GM23338 (cell line): ENCODE measurements around the gene PCSK1N. TPM values are rescaled to one million over a fixed set of nuclear protein-coding genes. Genes with fewer than 3 reads are reported as not detected.

Experiments used
- ATAC-seq: fragments of 200-7000 bp; cut with Tn5 transposase; 3 replicates; pipeline ENCODE4 v1.9.1; 2020
- DNase-seq: peaks from one replicate; pipeline ENCODE4 v3.0.0-alpha.2; 2015; ENCODE audit warnings: low spot score
- H2AFZ ChIP-seq: fragments of 200-600 bp; sonication (generic); 2 replicates; pipeline ENCODE4 v1.8.0; 2016; ENCODE audit warnings: antibody characterized with exemption, mild to moderate bottlenecking, moderate library complexity
- H3F3A ChIP-seq: fragments of 200-600 bp; sonication (generic); replicated peaks from 2 replicates; pipeline ENCODE4 v1.8.0; 2017; ENCODE audit warnings: antibody characterized with exemption, mixed run types, low read depth
- H3K27ac ChIP-seq: fragments of 200-600 bp; sonication (generic); 2 replicates; pipeline ENCODE4 v1.6.1; 2016; ENCODE audit warnings: low read depth
- H3K27me3 ChIP-seq: fragments of 200-600 bp; sonication (generic); 2 replicates; pipeline ENCODE4 v1.8.0; 2016; ENCODE audit warnings: mild to moderate bottlenecking, mixed run types, moderate library complexity; ENCODE audit not compliant: insufficient read depth
- H3K36me3 ChIP-seq: fragments of 200-600 bp; sonication (generic); 2 replicates; pipeline ENCODE4 v1.8.0; 2016; ENCODE audit warnings: mild to moderate bottlenecking; ENCODE audit not compliant: insufficient read depth
- H3K4me1 ChIP-seq: fragments of 200-600 bp; sonication (generic); 2 replicates; pipeline ENCODE4 v1.8.0; 2016; ENCODE audit warnings: mild to moderate bottlenecking, moderate library complexity; ENCODE audit not compliant: insufficient read depth
- H3K4me2 ChIP-seq: fragments of 200-600 bp; sonication (generic); 2 replicates; pipeline ENCODE4 v1.7.1; 2017; ENCODE audit warnings: mixed run types
- H3K4me3 ChIP-seq: fragments of 200-600 bp; sonication (generic); 2 replicates; pipeline ENCODE4 v1.6.1; 2016; ENCODE audit warnings: mixed run types
- H3K79me2 ChIP-seq: fragments of 200-600 bp; sonication (generic); replicated peaks from 2 replicates; pipeline ENCODE4 v1.8.0; 2017; ENCODE audit warnings: mild to moderate bottlenecking; ENCODE audit not compliant: insufficient read depth
- H3K9me2 ChIP-seq: fragments of 200-600 bp; sonication (generic); 2 replicates; pipeline ENCODE4 v1.8.0; 2017; ENCODE audit not compliant: insufficient read depth
- H4K20me1 ChIP-seq: fragments of 200-600 bp; sonication (generic); replicated peaks from 2 replicates; pipeline ENCODE4 v1.8.0; 2017; ENCODE audit warnings: mild to moderate bottlenecking; ENCODE audit not compliant: insufficient read depth
- H3K27ac Mint-ChIP-seq: 2 replicates; pipeline ENCODE4 v1.8.0; 2020; ENCODE audit warnings: inconsistent platforms, mild to moderate bottlenecking, moderate library complexity, mixed read lengths
- H3K27me3 Mint-ChIP-seq: 3 replicates; pipeline ENCODE4 v1.8.0; 2022; ENCODE audit warnings: low read depth, mild to moderate bottlenecking, moderate library complexity, mixed read lengths, inconsistent platforms; ENCODE audit not compliant: insufficient read depth, poor library complexity
- H3K36me3 Mint-ChIP-seq: 3 replicates; pipeline ENCODE4 v1.8.0; 2021; ENCODE audit warnings: low read depth, mild to moderate bottlenecking, inconsistent platforms, moderate library complexity, mixed read lengths
- H3K4me1 Mint-ChIP-seq: 3 replicates; pipeline ENCODE4 v1.8.0; 2020; ENCODE audit warnings: mild to moderate bottlenecking, inconsistent platforms, mixed read lengths
- H3K4me3 Mint-ChIP-seq: 3 replicates; pipeline ENCODE4 v1.8.0; 2021; ENCODE audit warnings: moderate library complexity, mild to moderate bottlenecking, inconsistent platforms, mixed read lengths
- H3K9me3 Mint-ChIP-seq: 3 replicates; pipeline ENCODE4 v1.8.0; 2020; ENCODE audit warnings: moderate library complexity, mild to moderate bottlenecking, inconsistent platforms, mixed read lengths
- CREB1 ChIP-seq: fragments of 250-450 bp; sonication (Bioruptor Pico); IDR thresholded peaks from 2 replicates; pipeline ENCODE4 v1.5.0; 2020; ENCODE audit warnings: low read depth, mild to moderate bottlenecking, moderate library complexity
- CTCF ChIP-seq, 2 experiments: fragments of 200-600 bp in 1 of 2; sonication (generic) in 1 of 2; conservative IDR thresholded peaks; 2 replicates each; pipeline versions ENCODE4 v1.5.1 to v1.6.1; 2016 to 2017; ENCODE audit warnings: antibody characterized with exemption in 2 of 2, low read depth in 2 of 2, mild to moderate bottlenecking in 2 of 2, moderate library complexity in 1 of 2
- ETS1 ChIP-seq: IDR thresholded peaks from 2 replicates; pipeline ENCODE4 v1.6.1; 2016; ENCODE audit warnings: antibody characterized with exemption
- EZH2 ChIP-seq: fragments of 200-600 bp; sonication (generic); IDR thresholded peaks from one replicate; pipeline ENCODE4 v1.8.0; 2017; ENCODE audit warnings: antibody characterized with exemption, mild to moderate bottlenecking, low read depth; ENCODE audit not compliant: unreplicated experiment
- EZH2phosphoT487 ChIP-seq: fragments of 200-600 bp; sonication (generic); IDR thresholded peaks from one replicate; pipeline ENCODE4 v1.8.1; 2018; ENCODE audit warnings: antibody characterized with exemption; ENCODE audit not compliant: unreplicated experiment
- JUNB ChIP-seq: IDR thresholded peaks from one replicate; pipeline ENCODE4 v1.6.1; 2016; ENCODE audit warnings: antibody characterized with exemption; ENCODE audit not compliant: unreplicated experiment
- NANOG ChIP-seq: IDR thresholded peaks from 2 replicates; pipeline ENCODE4 v1.6.1; 2016; ENCODE audit warnings: antibody characterized with exemption, borderline replicate concordance
- POLR2AphosphoS5 ChIP-seq: IDR thresholded peaks from 2 replicates; pipeline ENCODE4 v1.6.1; 2016; ENCODE audit warnings: antibody characterized with exemption, low read depth
- REST ChIP-seq: IDR thresholded peaks from one replicate; pipeline ENCODE4 v1.6.1; 2018; ENCODE audit warnings: antibody characterized with exemption; ENCODE audit not compliant: unreplicated experiment
- STAT1 ChIP-seq: IDR thresholded peaks from one replicate; pipeline ENCODE4 v1.6.1; 2016; ENCODE audit warnings: antibody characterized with exemption; ENCODE audit not compliant: unreplicated experiment
- ZNF114 ChIP-seq: fragments of 250-450 bp; sonication (Bioruptor Pico); IDR thresholded peaks from 2 replicates; pipeline ENCODE4 v1.5.0; 2020; ENCODE audit warnings: mild to moderate bottlenecking, moderate library complexity
- ZNF331 ChIP-seq: fragments of 250-450 bp; sonication (Bioruptor Pico); IDR thresholded peaks from 2 replicates; pipeline ENCODE4 v1.5.0; 2020; ENCODE audit warnings: low read depth, mild to moderate bottlenecking, moderate library complexity
- polyA plus RNA-seq: library from polyadenylated mRNA; unstranded; fragments of >200 nt; fragmentation: Nextera tagmentation; extraction: Ambion mirVana; gene quantifications from 2 replicates; pipeline ENCODE4 v1.2.1, GENCODE V29; 2016
- total RNA-seq: library from RNA; depleted of rRNA; stranded (reverse); fragments of >200 nt; shearing (Covaris generic); gene quantifications from 2 replicates; pipeline ENCODE4 v1.2.3, GENCODE V29; 2014
- TF ChIP-seq, protein P1 (sequence below): fragments of 250-450 bp; sonication (Bioruptor Pico); IDR thresholded peaks from 2 replicates; pipeline ENCODE4 v1.5.0; 2020; ENCODE audit warnings: mild to moderate bottlenecking, moderate library complexity

PCSK1N gene
- total and polyA plus RNA-seq, 2 experiments from 2014 or later = 12.8 to 15.6 TPM

DNA sequence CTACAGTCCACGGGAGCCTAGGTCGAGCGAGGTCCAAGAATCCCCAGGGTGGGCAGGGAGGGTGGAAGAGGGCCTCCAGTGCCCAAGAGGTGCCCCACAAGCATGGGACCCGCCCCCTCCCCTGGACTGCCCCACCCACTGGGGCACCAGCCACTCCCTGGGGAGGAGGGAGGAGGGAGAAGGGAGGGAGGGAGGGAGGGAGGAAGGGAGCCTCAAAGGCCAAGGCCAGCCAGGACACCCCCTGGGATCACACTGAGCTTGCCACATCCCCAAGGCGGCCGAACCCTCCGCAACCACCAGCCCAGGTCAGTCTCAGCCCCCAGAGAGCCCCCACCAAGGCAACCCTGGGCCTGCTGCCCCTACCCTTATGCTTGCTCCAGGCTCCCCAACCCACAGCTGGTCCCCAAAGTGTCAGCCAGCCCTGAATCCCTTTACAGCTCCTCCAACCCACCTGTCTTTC, 49.0 kb downstream of the PCSK1N start, which contains the start of gene GATA1:
Gene GATA1 (plus strand): TSS at position 250 of the 460 bp plus-strand sequence. CDS start 4,520 bp downstream, outside the sequence.
- Mint-ChIP-seq H3K27me3 (peaks cover 4% of the 10 kb centered on the region), H3K9me3 (no peaks in the 10 kb centered on the region; the same call in 1 of the 3 replicates), H3K36me3 (no peaks in the 10 kb centered on the region; the same call in 2 of the 3 replicates), H3K27ac (no peak within 1 kb of the TSS; the same call in 1 of the 2 replicates), H3K4me3 (no peak within 1 kb of the TSS), H3K4me1 (no peaks in the 10 kb centered on the region; the same call in 2 of the 3 replicates)
- Histone ChIP-seq H3K27me3 (no peaks in the 10 kb centered on the region), H3K4me3 (no peak within 1 kb of the TSS), H4K20me1 (no peaks in the 10 kb centered on the region), H3K4me1 (no peaks in the 10 kb centered on the region), H3K4me2 (no peak within 1 kb of the TSS), H2AFZ (no peak within 1 kb of the TSS), H3K36me3 (no peaks in the 10 kb centered on the region), H3K9me2 (no peaks in the 10 kb centered on the region), H3F3A (no peaks in the 10 kb centered on the region), H3K27ac (no peak within 1 kb of the TSS), H3K79me2 (no peaks in the 10 kb centered on the region)
- no peak for TF ChIP-seq REST
- no peak for TF ChIP-seq EZH2phosphoT487
- TF ChIP-seq CTCF (conservative IDR thresholded peaks at IDR 0.05; ENCODE audit: low read depth in 2 of 2) = no peak
- TF ChIP-seq POLR2AphosphoS5 = no peak
- TF ChIP-seq NANOG = no peak
- no peak for TF ChIP-seq ZNF114 (CRISPR knock-in tag)
- TF ChIP-seq, protein P1, sequence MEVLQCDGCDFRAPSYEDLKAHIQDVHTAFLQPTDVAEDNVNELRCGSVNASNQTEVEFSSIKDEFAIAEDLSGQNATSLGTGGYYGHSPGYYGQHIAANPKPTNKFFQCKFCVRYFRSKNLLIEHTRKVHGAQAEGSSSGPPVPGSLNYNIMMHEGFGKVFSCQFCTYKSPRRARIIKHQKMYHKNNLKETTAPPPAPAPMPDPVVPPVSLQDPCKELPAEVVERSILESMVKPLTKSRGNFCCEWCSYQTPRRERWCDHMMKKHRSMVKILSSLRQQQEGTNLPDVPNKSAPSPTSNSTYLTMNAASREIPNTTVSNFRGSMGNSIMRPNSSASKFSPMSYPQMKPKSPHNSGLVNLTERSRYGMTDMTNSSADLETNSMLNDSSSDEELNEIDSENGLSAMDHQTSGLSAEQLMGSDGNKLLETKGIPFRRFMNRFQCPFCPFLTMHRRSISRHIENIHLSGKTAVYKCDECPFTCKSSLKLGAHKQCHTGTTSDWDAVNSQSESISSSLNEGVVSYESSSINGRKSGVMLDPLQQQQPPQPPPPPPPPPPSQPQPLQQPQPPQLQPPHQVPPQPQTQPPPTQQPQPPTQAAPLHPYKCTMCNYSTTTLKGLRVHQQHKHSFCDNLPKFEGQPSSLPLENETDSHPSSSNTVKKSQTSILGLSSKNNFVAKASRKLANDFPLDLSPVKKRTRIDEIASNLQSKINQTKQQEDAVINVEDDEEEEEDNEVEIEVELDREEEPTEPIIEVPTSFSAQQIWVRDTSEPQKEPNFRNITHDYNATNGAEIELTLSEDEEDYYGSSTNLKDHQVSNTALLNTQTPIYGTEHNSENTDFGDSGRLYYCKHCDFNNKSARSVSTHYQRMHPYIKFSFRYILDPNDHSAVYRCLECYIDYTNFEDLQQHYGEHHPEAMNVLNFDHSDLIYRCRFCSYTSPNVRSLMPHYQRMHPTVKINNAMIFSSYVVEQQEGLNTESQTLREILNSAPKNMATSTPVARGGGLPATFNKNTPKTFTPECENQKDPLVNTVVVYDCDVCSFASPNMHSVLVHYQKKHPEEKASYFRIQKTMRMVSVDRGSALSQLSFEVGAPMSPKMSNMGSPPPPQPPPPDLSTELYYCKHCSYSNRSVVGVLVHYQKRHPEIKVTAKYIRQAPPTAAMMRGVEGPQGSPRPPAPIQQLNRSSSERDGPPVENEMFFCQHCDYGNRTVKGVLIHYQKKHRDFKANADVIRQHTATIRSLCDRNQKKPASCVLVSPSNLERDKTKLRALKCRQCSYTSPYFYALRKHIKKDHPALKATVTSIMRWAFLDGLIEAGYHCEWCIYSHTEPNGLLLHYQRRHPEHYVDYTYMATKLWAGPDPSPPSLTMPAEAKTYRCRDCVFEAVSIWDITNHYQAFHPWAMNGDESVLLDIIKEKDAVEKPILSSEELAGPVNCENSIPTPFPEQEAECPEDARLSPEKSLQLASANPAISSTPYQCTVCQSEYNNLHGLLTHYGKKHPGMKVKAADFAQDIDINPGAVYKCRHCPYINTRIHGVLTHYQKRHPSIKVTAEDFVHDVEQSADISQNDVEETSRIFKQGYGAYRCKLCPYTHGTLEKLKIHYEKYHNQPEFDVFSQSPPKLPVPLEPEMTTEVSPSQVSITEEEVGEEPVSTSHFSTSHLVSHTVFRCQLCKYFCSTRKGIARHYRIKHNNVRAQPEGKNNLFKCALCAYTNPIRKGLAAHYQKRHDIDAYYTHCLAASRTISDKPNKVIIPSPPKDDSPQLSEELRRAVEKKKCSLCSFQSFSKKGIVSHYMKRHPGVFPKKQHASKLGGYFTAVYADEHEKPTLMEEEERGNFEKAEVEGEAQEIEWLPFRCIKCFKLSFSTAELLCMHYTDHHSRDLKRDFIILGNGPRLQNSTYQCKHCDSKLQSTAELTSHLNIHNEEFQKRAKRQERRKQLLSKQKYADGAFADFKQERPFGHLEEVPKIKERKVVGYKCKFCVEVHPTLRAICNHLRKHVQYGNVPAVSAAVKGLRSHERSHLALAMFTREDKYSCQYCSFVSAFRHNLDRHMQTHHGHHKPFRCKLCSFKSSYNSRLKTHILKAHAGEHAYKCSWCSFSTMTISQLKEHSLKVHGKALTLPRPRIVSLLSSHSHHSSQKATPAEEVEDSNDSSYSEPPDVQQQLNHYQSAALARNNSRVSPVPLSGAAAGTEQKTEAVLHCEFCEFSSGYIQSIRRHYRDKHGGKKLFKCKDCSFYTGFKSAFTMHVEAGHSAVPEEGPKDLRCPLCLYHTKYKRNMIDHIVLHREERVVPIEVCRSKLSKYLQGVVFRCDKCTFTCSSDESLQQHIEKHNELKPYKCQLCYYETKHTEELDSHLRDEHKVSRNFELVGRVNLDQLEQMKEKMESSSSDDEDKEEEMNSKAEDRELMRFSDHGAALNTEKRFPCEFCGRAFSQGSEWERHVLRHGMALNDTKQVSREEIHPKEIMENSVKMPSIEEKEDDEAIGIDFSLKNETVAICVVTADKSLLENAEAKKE (CRISPR knock-in tag) = no peak
- no peak for TF ChIP-seq ZNF331
- TF ChIP-seq CREB1 (CRISPR knock-in tag) = no peak
- TF ChIP-seq ETS1 = no peak
- TF ChIP-seq JUNB = no peak
- TF ChIP-seq STAT1 = no peak
- TF ChIP-seq EZH2 = no peak
- ATAC-seq (no peak), DNase-seq (no peak)
